Lower lobe of right lung (tissue), 2 donors: Measurements from ENCODE around the gene ADRA2C. TPM values are rescaled to one million over a fixed set of nuclear protein-coding genes. Genes with fewer than 3 reads are reported as not detected.

ENCODE experiments used
- ATAC-seq, 2 donors: fragments of 200-7000 bp; cut with Tn5 transposase; one replicate each; pipeline ENCODE4 v1.9.1; 2020 to 2022; ENCODE audit warnings: mild to moderate bottlenecking in 2 of 2, moderate library complexity in 2 of 2
- DNase-seq: peaks from one replicate; pipeline ENCODE4 v3.0.0-alpha.2; 2020
- H3K27ac ChIP-seq: fragments of 200-600 bp; one replicate; pipeline ENCODE4 v1.8.0; 2022
- H3K27me3 ChIP-seq: fragments of 200-600 bp; one replicate; pipeline ENCODE4 v1.8.0; 2022; ENCODE audit warnings: low read depth
- H3K36me3 ChIP-seq: fragments of 200-600 bp; one replicate; pipeline ENCODE4 v1.8.0; 2022; ENCODE audit warnings: mild to moderate bottlenecking
- H3K4me1 ChIP-seq: fragments of 200-600 bp; one replicate; pipeline ENCODE4 v1.8.0; 2022
- H3K4me3 ChIP-seq: fragments of 200-600 bp; one replicate; pipeline ENCODE4 v1.8.0; 2022; ENCODE audit warnings: mild to moderate bottlenecking
- H3K9me3 ChIP-seq: fragments of 200-600 bp; one replicate; pipeline ENCODE4 v1.8.0; 2022
- CTCF ChIP-seq: fragments of 200-600 bp; IDR thresholded peaks from one replicate; pipeline ENCODE4 v1.8.0; 2022; ENCODE audit warnings: antibody characterized with exemption, mild to moderate bottlenecking
- intact Hi-C: fragments of 100-400 bp; cut with DNase I; formaldehyde crosslinking; loops from one replicate; pipeline ENCODE4 v1.11.0; 2022
- total RNA-seq: library from RNA; stranded (reverse); fragmentation: NEBNext Ultra II Directional; extraction: Animal tissue kit (Norgen Biotek cat#: 25700); gene quantifications from one replicate; pipeline ENCODE4 v1.2.1, GENCODE V29; 2021
- donor health status: DM: no; HTN: yes; CAD: no; lungs with severe emphysema.

ADRA2C gene
- total RNA-seq, 1 donor from 2014 or later = 2.5 TPM

GRCh38 chr4:3775576-3775975 lies 9.4 kb downstream of the ADRA2C start:
- intact Hi-C loops = no loop called here
- H3K4me1 ChIP-seq = no peaks in the 10 kb centered on the region
- H3K4me3 ChIP-seq = no peak overlapping the region
- ATAC-seq = no peak
- H3K36me3 ChIP-seq = no peaks in the 10 kb centered on the region
- DNase-seq = no peak
- no peak overlapping the region for H3K27ac ChIP-seq
- H3K9me3 ChIP-seq = no peaks in the 10 kb centered on the region
- no peak for TF ChIP-seq CTCF
- peaks cover 36% of the 10 kb centered on the region for H3K27me3 ChIP-seq

GRCh38 chr4:3776166-3777032 lies 10.2 kb downstream of the ADRA2C start:
- DNase-seq = no peak
- Histone ChIP-seq H3K27me3 (peaks cover 27% of the 10 kb centered on the region), H3K4me1 (no peaks in the 10 kb centered on the region), H3K36me3 (no peaks in the 10 kb centered on the region), H3K9me3 (no peaks in the 10 kb centered on the region), H3K27ac (no peak overlapping the region), H3K4me3 (no peak overlapping the region)
- intact Hi-C loops = no loop called here
- ATAC-seq = no peak
- no peak for TF ChIP-seq CTCF

GRCh38 chr4:3777033-3777390 lies 10.8 kb downstream of the ADRA2C start:
- H3K4me3 ChIP-seq = no peak overlapping the region
- no peak overlapping the region for H3K27ac ChIP-seq
- TF ChIP-seq CTCF = no peak
- ATAC-seq (no peak), DNase-seq (no peak)
- intact Hi-C loops = no loop called here
- no peaks in the 10 kb centered on the region for H3K9me3 ChIP-seq
- peaks cover 24% of the 10 kb centered on the region for H3K27me3 ChIP-seq
- no peaks in the 10 kb centered on the region for H3K4me1 ChIP-seq
- no peaks in the 10 kb centered on the region for H3K36me3 ChIP-seq

GRCh38 chr4:3777669-3778068 lies 11.5 kb downstream of the ADRA2C start:
- Histone ChIP-seq H3K27ac (no peak overlapping the region), H3K4me1 (no peaks in the 10 kb centered on the region), H3K9me3 (no peaks in the 10 kb centered on the region), H3K27me3 (peaks cover 23% of the 10 kb centered on the region), H3K4me3 (no peak overlapping the region), H3K36me3 (no peaks in the 10 kb centered on the region)
- intact Hi-C loops = no loop called here
- TF ChIP-seq CTCF = no peak
- ATAC-seq (no peak), DNase-seq (no peak)

- H3K4me1 ChIP-seq = no peaks in the 10 kb centered on the region
- intact Hi-C loops = no loop called here
- ATAC-seq (no peak), DNase-seq (no peak)
- peaks cover 24% of the 10 kb centered on the region for H3K27me3 ChIP-seq
- no peak overlapping the region for H3K27ac ChIP-seq
- TF ChIP-seq CTCF = no peak
- H3K36me3 ChIP-seq = no peaks in the 10 kb centered on the region
- H3K4me3 ChIP-seq = no peak overlapping the region
- no peaks in the 10 kb centered on the region for H3K9me3 ChIP-seq
Observed at GRCh38 chr4:3779509-3779908, 13.3 kb downstream of the ADRA2C start.
